ENCODE results near the gene PTPRD.
A peak's percentile ranks its signal among the peaks of the same experiment; 100 is the strongest.

The PTPRD gene

DNA sequence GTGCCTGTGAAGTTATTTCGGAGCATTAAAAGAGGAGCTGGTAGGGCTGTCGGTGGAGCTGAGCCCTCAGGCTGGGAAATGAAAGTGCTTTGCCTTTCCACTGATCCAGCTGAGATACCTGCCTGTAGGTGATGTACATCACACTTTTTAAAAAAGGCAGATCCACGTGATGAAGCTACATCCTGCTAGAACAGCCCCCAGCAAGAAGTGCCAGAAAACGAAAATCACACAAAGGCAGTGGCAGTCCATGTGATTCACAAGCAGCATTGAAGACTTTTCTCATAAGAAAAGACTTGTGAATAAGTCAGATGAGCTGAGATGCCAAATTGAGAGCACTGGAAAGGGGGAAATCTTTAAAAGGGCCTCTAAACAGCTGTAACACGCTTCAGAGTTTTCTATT lies 765.1 kb downstream of the PTPRD start:
- no peak for DNase-seq

- no peak for DNase-seq
Observed at GRCh38 chr9:9846557-9846956, 766.2 kb downstream of the PTPRD start.

- DNase-seq: no peak
Observed at GRCh38 chr9:9820436-9820835, 792.4 kb downstream of the PTPRD start.

GRCh38 chr9:9819886-9820285 lies 792.9 kb downstream of the PTPRD start:
- DNase-seq: no peak

DNA sequence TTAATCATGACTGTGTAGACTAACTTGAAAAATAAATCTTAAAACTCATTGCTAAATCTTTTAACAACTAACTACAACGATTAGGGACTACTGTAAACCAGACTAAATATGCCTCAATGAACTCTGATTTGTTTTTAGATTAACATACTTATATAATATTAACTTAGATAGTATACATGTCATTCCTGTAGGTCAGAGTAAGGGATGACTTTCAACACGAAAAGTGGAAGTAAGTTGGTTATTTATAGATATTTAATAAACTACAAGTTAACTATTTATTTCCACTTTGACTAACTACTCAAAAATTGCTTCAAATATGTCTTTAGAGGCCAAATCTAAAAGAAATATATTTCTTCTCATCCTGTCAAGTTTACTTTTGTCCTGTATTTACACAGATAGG lies 795.6 kb downstream of the PTPRD start:
- DNase-seq: no peak

DNA sequence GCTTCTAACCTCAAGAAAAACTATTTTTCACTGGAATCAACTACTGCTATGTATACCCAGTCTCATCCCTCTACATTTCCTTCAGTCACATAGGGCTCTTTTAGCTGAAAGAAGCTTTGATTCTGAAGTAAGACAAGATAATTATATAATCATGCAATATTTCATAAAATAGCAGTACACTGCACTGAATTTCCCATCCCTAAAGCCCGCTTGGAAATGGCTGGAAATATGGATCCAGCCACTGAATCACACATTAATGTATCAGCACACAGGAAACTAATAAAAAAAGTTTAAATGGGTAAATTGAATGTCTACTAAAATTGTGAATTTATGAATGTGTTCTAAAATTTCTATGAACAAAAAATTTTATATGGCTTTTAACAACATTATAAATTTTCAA lies 808.7 kb downstream of the PTPRD start:
- DNase-seq: no peak

DNA sequence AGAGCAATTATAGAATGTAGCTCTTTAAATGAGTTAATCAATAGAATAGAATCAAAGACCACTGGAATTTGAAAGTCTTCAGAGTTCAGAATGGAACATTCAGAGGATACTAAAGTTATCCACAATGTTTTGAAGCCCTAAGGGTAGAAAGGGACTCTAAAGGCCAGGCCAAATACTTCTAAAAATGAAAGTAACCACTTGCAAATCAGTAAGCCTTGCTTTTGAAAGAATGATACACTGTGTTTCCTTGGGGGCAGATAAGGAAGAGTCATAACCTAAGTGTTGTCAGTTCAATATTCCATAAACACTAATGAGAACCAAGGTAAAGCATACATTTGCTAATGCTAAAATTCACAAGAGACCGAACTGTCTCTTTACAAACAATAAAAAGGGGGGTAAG lies 813.5 kb downstream of the PTPRD start:
- no peak for DNase-seq

DNA sequence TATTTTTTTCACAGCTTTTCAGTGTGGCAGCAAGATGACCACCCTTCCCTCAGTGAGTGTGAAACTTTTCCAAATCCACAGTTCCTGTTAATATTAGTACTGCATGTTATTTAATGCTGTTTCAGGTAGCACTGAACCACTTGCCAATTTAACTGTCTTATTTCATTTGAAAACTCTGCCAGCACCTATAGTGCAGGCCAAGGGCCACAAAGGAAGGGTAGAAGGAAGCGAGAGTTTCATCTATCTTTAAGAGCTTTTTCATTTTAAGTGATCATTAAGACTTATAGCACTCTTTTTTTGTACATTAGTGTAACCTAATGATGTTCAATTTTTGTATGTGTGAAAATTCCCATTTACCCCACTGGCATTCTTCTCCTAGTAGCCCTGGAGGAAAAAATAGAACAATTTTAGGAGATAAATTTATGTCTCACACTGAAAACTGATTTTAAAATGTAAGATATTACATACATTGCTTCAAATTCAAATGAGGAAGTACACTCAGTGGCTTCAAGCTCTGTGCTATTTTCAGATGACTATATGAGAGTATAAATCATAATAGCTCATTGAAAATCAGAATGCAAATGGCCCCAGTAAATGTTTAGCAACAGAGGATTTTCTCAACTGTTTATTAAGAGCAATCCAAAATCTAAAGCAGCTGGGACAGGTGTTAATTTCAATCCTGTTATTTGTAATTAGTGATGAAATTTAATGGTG lies 820.5 kb downstream of the PTPRD start:
- no peak for DNase-seq

DNA sequence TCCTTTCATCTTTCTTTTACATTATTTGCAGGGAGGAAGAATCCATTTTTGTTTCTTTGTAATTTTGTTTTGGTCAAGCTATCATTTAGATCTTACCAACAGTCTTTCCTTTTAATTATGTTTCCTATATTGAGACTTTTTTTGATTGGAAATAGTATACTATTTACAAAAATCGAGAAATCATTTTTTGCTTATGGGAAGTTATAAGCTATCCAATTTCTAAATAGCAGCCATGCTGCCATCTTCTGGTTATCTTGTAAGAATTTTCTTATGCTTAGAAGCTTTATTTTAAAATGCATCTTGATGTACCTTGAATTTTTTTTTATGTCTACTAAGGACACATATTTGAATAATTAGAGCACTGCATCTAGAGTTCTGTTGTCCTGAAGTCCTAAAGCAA lies 821.2 kb downstream of the PTPRD start:
- no peak for DNase-seq

GRCh38 chr9:9790216-9790872 lies 822.5 kb downstream of the PTPRD start:
- peak; percentile 16 for DNase-seq

- no peak for DNase-seq
Observed at GRCh38 chr9:9783711-9784110, 829.1 kb downstream of the PTPRD start.

DNA sequence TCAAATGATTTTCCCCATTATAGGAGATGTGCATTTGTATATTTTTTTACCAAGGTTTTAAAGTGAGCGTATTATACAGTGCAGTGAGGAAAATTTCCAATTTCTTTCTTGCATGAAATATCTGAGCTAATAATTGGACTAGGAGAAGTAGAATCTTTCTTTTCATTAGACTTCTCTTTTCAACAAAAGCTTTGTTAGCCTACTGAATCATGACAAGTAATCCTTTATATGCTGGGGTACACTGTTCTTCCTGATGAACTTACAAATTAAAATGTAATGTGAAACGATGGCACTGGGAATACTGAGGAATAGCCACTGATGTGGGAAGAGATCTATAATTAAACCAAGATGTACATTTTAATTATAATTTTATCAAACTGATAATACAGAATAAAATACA lies 829.6 kb downstream of the PTPRD start:
- DNase-seq: no peak

DNA sequence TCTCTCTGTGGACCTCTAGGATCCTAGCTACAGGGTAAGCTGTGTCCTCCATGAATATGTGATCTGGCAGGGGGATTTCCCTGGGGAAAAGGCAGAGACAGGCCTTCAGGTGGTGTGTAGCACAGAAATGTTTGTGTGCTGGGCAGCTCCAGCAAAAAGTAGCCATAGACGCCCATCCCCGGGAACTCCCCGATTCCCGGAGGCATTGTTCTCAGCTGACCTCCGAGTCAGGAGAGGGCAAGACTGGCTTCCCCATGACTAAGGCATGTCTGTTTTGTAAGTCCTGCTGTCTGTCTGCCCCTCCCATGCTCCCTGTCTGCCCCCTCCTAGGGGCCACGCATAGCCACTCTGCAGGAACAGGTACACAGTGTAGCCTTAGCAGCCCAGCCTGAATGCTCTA lies 834.5 kb downstream of the PTPRD start:
- DNase-seq: no peak

DNA sequence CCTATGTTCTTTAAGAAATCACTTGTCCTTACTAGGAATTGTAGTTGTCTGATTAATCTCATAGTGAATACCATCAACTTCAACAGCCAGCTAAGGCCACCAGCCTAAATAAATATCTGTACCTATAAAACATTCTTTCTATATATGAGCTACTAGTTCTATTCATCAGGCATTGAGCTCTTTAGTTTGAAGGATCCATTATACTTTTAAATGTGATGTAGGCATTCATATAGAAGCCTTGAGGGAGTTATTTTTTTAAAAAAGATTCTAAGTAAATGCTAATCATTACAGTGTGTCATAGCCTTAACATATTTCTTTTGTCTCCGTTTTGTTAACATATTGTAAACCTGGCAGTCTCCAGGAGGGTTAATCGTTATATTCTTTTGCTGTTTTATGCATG lies 838.3 kb downstream of the PTPRD start:
- DNase-seq: no peak

- DNase-seq: no peak
Observed at GRCh38 chr9:9771314-9771713, 841.5 kb downstream of the PTPRD start.

DNA sequence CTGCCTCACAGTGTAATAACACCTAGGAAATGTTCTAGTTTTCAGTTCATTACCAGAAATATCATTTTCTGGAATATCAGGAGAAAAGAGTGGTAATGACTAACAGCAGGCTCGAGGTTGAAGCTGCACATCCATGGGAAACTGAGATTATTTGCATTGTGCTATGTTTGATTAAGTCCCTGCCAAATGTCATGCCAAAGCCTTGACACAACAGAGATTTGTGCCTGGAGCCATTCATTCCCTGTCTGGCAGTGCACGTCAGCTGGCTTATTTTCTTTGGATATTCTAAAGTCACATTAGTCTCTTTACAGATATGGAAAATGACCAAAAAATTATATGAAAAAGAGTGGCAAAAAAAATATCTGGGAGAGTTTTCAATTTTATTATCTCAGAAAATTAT lies 848.0 kb downstream of the PTPRD start:
- no peak for DNase-seq

DNA sequence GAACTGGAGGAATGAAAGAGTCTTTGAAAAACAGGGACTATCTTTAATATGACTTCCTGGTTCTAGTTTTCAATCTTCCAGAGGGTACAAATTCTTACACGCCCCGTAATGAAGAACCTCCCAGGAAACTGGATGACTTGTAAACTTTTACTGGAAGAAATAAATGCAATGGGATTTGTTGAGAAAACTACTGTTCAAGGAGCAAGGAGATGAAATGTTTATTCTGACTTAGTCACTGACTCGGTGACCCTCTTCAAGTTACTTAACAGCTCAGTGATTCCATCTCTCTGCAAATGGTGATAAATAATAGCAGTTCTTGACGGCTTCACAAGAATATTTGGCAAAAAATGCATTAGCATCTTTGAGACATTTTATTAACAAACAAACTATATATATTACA lies 858.6 kb downstream of the PTPRD start:
- no peak for DNase-seq

- DNase-seq: no peak
Observed at GRCh38 chr9:9753266-9753665, 859.5 kb downstream of the PTPRD start.

DNA sequence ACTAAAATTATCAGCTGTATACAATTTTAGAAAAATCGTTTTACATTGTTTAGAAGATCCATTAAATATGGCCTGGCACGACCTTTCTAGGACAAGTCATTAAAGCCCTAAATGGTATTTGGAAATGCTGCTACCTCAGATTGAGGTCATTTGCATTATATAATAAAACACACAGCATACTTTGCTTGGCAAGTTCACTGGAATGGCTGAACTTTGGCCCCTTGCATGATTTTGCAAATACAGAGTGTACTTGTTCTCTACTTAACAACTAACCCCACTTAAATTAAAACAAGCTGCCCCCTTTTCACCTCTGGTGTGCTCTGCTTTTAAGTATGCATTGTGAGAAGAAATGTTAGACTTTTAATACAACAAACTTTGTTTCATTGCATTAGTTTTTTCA lies 860.1 kb downstream of the PTPRD start:
- DNase-seq: no peak

GRCh38 chr9:9751996-9752395 lies 860.8 kb downstream of the PTPRD start:
- no peak for DNase-seq

DNA sequence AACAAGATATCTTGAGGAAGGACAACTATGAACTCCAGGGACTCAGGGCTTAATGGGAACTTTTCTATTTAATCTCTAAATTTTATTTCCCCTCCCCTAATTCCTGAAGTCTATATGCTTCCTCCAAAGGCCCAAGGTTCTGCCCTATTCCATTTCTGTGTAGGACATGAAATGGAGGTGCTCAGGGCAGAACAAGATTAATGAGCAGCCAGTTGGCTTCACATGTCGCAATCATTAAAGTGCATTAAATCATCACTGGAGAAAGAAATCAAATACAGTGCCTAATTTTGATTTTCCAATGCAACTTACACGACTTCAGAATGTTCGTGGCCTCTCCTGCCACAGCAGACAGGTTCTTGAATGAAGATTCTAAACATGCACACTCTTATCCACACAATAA lies 862.1 kb downstream of the PTPRD start:
- no peak for DNase-seq

GRCh38 chr9:9749591-9749990 lies 863.2 kb downstream of the PTPRD start:
- no peak for DNase-seq

GRCh38 chr9:9747787-9748186 lies 865.0 kb downstream of the PTPRD start:
- no peak for DNase-seq

- DNase-seq: no peak
Observed at GRCh38 chr9:9746826-9747225, 866.0 kb downstream of the PTPRD start.

DNA sequence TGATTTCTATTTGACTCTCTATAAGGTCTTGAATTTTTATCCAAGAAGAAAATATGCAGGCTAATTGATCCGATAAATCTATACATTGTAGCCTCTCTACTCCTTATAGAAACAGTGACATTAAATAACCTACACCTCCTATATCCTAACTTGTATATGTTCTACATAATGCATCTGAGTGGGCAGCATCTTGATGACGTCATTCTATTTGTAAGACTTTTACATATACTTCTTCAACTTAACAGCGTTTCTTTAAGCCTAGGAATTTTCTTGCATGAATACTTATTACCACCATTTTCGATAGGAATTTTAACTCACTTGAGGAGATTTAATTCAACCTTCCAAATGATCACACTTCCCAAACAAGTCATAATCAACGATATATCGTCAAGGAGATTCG lies 869.0 kb downstream of the PTPRD start:
- no peak for DNase-seq
